DND-41 (cell line): Measurements from ENCODE around the gene CALCOCO1.

Source experiments
- ATAC-seq: fragments of 200-7000 bp; cut with Tn5 transposase; 3 replicates; pipeline ENCODE4 v1.9.1; 2021; ENCODE audit warnings: low read depth; ENCODE audit not compliant: insufficient read depth
- DNase-seq: peaks from one replicate; pipeline ENCODE4 v3.0.0-alpha.2; 2020
- H2AFZ ChIP-seq: 2 replicates; pipeline ENCODE4 v1.6.0; 2012; ENCODE audit warnings: low read depth, low read length
- H3K27ac ChIP-seq: 2 replicates; pipeline ENCODE4 v1.5.1; 2012; ENCODE audit warnings: low read length, inconsistent platforms
- H3K27me3 ChIP-seq: fragments of 200-600 bp; sonication (generic); 2 replicates; pipeline ENCODE4 v1.6.0; 2012; ENCODE audit warnings: low read length, mild to moderate bottlenecking, inconsistent platforms; ENCODE audit not compliant: insufficient read depth, poor library complexity
- H3K36me3 ChIP-seq: 2 replicates; pipeline ENCODE4 v1.5.1; 2012; ENCODE audit warnings: low read length, inconsistent platforms; ENCODE audit not compliant: insufficient read depth
- H3K4me1 ChIP-seq: 2 replicates; pipeline ENCODE4 v1.5.1; 2012; ENCODE audit warnings: mild to moderate bottlenecking, low read length; ENCODE audit not compliant: insufficient read depth
- H3K4me2 ChIP-seq: 2 replicates; pipeline ENCODE4 v1.6.0; 2012; ENCODE audit warnings: mild to moderate bottlenecking, moderate library complexity, low read length, inconsistent platforms; ENCODE audit not compliant: insufficient read depth
- H3K4me3 ChIP-seq, 2 experiments: fragments of 200-600 bp in 1 of 2; shearing (Covaris generic) in 1 of 2; 2 replicates each; pipeline ENCODE4 v1.5.1; 2012 to 2016; ENCODE audit warnings: inconsistent platforms in 2 of 2, low read length in 2 of 2, mild to moderate bottlenecking in 2 of 2, low read depth in 1 of 2, moderate library complexity in 1 of 2
- H3K79me2 ChIP-seq: 2 replicates; pipeline ENCODE4 v1.6.0; 2012; ENCODE audit warnings: low read length, inconsistent platforms; ENCODE audit not compliant: insufficient read depth
- H3K9ac ChIP-seq: 2 replicates; pipeline ENCODE4 v1.6.0; 2012; ENCODE audit warnings: low read depth, mild to moderate bottlenecking, inconsistent platforms, low read length, moderate library complexity
- H3K9me3 ChIP-seq: 2 replicates; pipeline ENCODE4 v1.5.1; 2012; ENCODE audit warnings: low read length, moderate library complexity, mild to moderate bottlenecking, inconsistent platforms; ENCODE audit not compliant: insufficient read depth, severe bottlenecking
- H4K20me1 ChIP-seq: 2 replicates; pipeline ENCODE4 v1.6.0; 2012; ENCODE audit warnings: low read length; ENCODE audit not compliant: insufficient read depth
- CTCF ChIP-seq: IDR thresholded peaks from 2 replicates; pipeline ENCODE4 v1.5.1; 2012; ENCODE audit warnings: borderline replicate concordance, low read length, moderate library complexity, mild to moderate bottlenecking; ENCODE audit not compliant: poor library complexity, severe bottlenecking; ENCODE audit errors: extremely low read depth
- EZH2 ChIP-seq: IDR thresholded peaks from 3 replicates; pipeline ENCODE4 v1.6.1; 2012; ENCODE audit warnings: borderline replicate concordance, low read depth, mild to moderate bottlenecking, moderate library complexity, low read length, inconsistent platforms; ENCODE audit not compliant: severe bottlenecking

The CALCOCO1 gene

GRCh38 chr12:53677800-53678148 is 49.5 kb downstream of the CALCOCO1 start:
- Histone ChIP-seq H3K79me2 (peaks cover 30% of the 10 kb centered on the region), H3K36me3 (peaks cover 19% of the 10 kb centered on the region), H3K4me2 (no peak overlapping the region), H3K9ac (no peak overlapping the region), H3K27me3 (peaks cover 21% of the 10 kb centered on the region), H3K9me3 (no peaks in the 10 kb centered on the region), H3K4me3 (no peak overlapping the region), H3K27ac (no peak overlapping the region), H2AFZ (no peak overlapping the region), H4K20me1 (0 out of 2 replicates have a peak, but pooled peaks cover under 1% of the 10 kb centered on the region), H3K4me1 (peaks cover 31% of the 10 kb centered on the region)
- TF ChIP-seq EZH2, result no peak
- TF ChIP-seq CTCF, result no peak
- DNase-seq, result no peak
- no peak for ATAC-seq

- TF ChIP-seq CTCF (no peak), EZH2 (no peak)
Measured at GRCh38 chr12:53677016-53677799, 50.0 kb downstream of the CALCOCO1 start.

GRCh38 chr12:53676656-53677015 is 50.6 kb downstream of the CALCOCO1 start:
- peak overlapping the region; percentile 89 for H3K4me2 ChIP-seq
- H3K9ac ChIP-seq, result peak overlapping the region; percentile 85
- TF ChIP-seq CTCF, result no peak
- no peak for DNase-seq
- H3K4me3 ChIP-seq, result peak overlapping the region; percentile 20 to 89; a peak in 3 of 4 replicates
- peaks cover 21% of the 10 kb centered on the region for H3K27me3 ChIP-seq
- peak overlapping the region; percentile 95 for H2AFZ ChIP-seq
- peak overlapping the region; percentile 63; the same call in 1 of the 2 replicates for H3K27ac ChIP-seq
- peaks cover 40% of the 10 kb centered on the region for H3K79me2 ChIP-seq
- H4K20me1 ChIP-seq, result peaks cover 6% of the 10 kb centered on the region; the same call in 1 of the 2 replicates
- H3K36me3 ChIP-seq, result peaks cover 30% of the 10 kb centered on the region
- peaks cover 41% of the 10 kb centered on the region for H3K4me1 ChIP-seq
- H3K9me3 ChIP-seq, result no peaks in the 10 kb centered on the region
- no peak for ATAC-seq

More at GRCh38 chr12:53677016-53677799, 50.0 kb downstream of the CALCOCO1 start:
- Histone ChIP-seq H4K20me1 (peaks cover 5% of the 10 kb centered on the region; the same call in 1 of the 2 replicates), H3K4me2 (peak overlapping the region; percentile 89), H3K4me3 (no peak overlapping the region), H3K9ac (no peak overlapping the region; the same call in 1 of the 2 replicates), H3K9me3 (no peaks in the 10 kb centered on the region), H3K27me3 (peaks cover 21% of the 10 kb centered on the region), H3K27ac (no peak overlapping the region), H2AFZ (peak overlapping the region; percentile 95), H3K4me1 (peaks cover 37% of the 10 kb centered on the region), H3K36me3 (peaks cover 25% of the 10 kb centered on the region), H3K79me2 (peaks cover 35% of the 10 kb centered on the region)
- ATAC-seq, result no peak
- DNase-seq, result no peak
